Esophagus squamous epithelium (tissue), 5 donors: ENCODE data around the gene TIE1. TPM values are rescaled to one million over a fixed set of nuclear protein-coding genes. Genes with fewer than 3 reads are reported as not detected.

Experiments used
- DNase-seq: peaks from one replicate; lab custom pipeline; 2025; lab: John Stamatoyannopoulos, UW
- H3K27ac ChIP-seq, 4 donors: fragments of 200-600 bp; sonication (generic); one replicate each; pipeline ENCODE4 v1.5.1; 2016 to 2019; ENCODE audit warnings: mild to moderate bottlenecking in 1 of 4
- H3K27me3 ChIP-seq, 4 donors: fragments of 200-600 bp; sonication (generic); 1 replicate in 3 of 4; 2 replicates in 1 of 4; pipeline versions ENCODE4 v1.5.1 to v1.6.0; 2017 to 2021; ENCODE audit warnings: antibody characterized with exemption in 1 of 4
- H3K36me3 ChIP-seq, 3 donors: fragments of 200-600 bp; sonication (generic); one replicate each; pipeline ENCODE4 v1.5.1; 2016 to 2019
- H3K4me1 ChIP-seq, 3 donors: fragments of 200-600 bp; sonication (generic); one replicate each; pipeline ENCODE4 v1.5.1; 2017 to 2019
- H3K4me3 ChIP-seq, 4 donors: fragments of 200-600 bp; sonication (generic); 1 replicate in 3 of 4; 2 replicates in 1 of 4; pipeline ENCODE4 v1.5.1; 2016 to 2019; ENCODE audit warnings: mild to moderate bottlenecking in 2 of 4, moderate library complexity in 1 of 4
- H3K9me3 ChIP-seq, 3 donors: fragments of 200-600 bp; sonication (generic); one replicate each; pipeline ENCODE4 v1.5.1; 2016 to 2019
- CTCF ChIP-seq, 6 experiments: fragments of 450-650 bp in 4 of 6; fragments of 200-600 bp in 2 of 6; sonication (generic) in 2 of 6; IDR thresholded peaks; one replicate each; pipeline ENCODE4 v1.5.1; 2016 to 2019; ENCODE audit warnings: antibody characterized with exemption in 6 of 6, mild to moderate bottlenecking in 4 of 6, moderate library complexity in 4 of 6
- POLR2A ChIP-seq, 4 donors: fragments of 450-650 bp; IDR thresholded peaks; one replicate each; pipeline ENCODE4 v1.6.1; 2017; ENCODE audit warnings: antibody characterized with exemption in 4 of 4, mild to moderate bottlenecking in 4 of 4, moderate library complexity in 3 of 4
- WGBS, 2 donors: methylation state at CpG; one replicate each; pipeline ENCODE4 v1.1.5; 2018; 5-methylcytosine and 5-hydroxymethylcytosine counted together
- intact Hi-C: fragments of 100-400 bp; cut with DNase I; formaldehyde crosslinking; loops from one replicate; pipeline ENCODE4 v1.15.0; 2022
- total RNA-seq, 4 donors: library from RNA; depleted of rRNA; stranded (reverse); fragments of >200 nt; gene quantifications; one replicate each; pipeline ENCODE4 v1.1.0, GENCODE V29; 2016
- donor health status: DM: yes; HTN: yes; CAD: no.

Gene TIE1
- total RNA-seq, 4 donors from 2014 or later, result 3.1 to 16.6 (median 5.9) TPM

- Histone ChIP-seq H3K27ac (peak overlapping the region; percentile 65 to 77 (median 74)), H3K9me3 (no peaks in the 10 kb centered on the region), H3K36me3 (no peaks in the 10 kb centered on the region), H3K27me3 (peaks cover 0 to 21% (median 0%) of the 10 kb centered on the region in 4 donors), H3K4me1 (peaks cover 7 to 40% (median 17%) of the 10 kb centered on the region in 3 donors), H3K4me3 (peak overlapping the region in 3 of 4 donors; percentile 21 to 52 (median 30))
- 6 to 14% methylated on average over 12 to 14 of the region's 29 CpGs for WGBS, 2 donors
- intact Hi-C loops, result no loop called here
- DNase-seq, result no peak
- TF ChIP-seq CTCF (IDR thresholded peaks at IDR 0.05) (no peak), POLR2A (IDR thresholded peaks at IDR 0.05) (peak in 1 of 4 donors; percentile 37)
These were observed 30.2 kb upstream of the TIE1 start for GRCh38 chr1:43270421-43271095.

GRCh38 chr1:43271186-43272118, 29.3 kb upstream of the TIE1 start:
- DNase-seq, result no peak
- intact Hi-C loops, result no loop called here
- Histone ChIP-seq H3K27me3 (peaks cover 0 to 21% (median 0%) of the 10 kb centered on the region in 4 donors), H3K4me3 (peak overlapping the region in 3 of 4 donors; percentile 21 to 52 (median 30)), H3K4me1 (peaks cover 7 to 40% (median 17%) of the 10 kb centered on the region in 3 donors), H3K27ac (peak overlapping the region in 2 of 4 donors; percentile 3 to 77), H3K36me3 (no peaks in the 10 kb centered on the region), H3K9me3 (no peaks in the 10 kb centered on the region)
- TF ChIP-seq CTCF (IDR thresholded peaks at IDR 0.05) (no peak), POLR2A (IDR thresholded peaks at IDR 0.05) (no peak)
- 55 to 73% methylated on average over 10 to 12 of the region's 12 CpGs for WGBS, 2 donors

GRCh38 chr1:43272161-43272560, 28.6 kb upstream of the TIE1 start:
- Histone ChIP-seq H3K27ac (no peak overlapping the region), H3K9me3 (no peaks in the 10 kb centered on the region), H3K36me3 (no peaks in the 10 kb centered on the region), H3K4me3 (no peak overlapping the region), H3K27me3 (peaks cover 0 to 21% (median 0%) of the 10 kb centered on the region in 4 donors), H3K4me1 (peaks cover 7 to 40% (median 17%) of the 10 kb centered on the region in 3 donors)
- 50 to 68% methylated on average over 2 to 3 of the region's 9 CpGs for WGBS, 2 donors
- TF ChIP-seq CTCF (IDR thresholded peaks at IDR 0.05), result no peak
- TF ChIP-seq POLR2A (IDR thresholded peaks at IDR 0.05), result no peak
- intact Hi-C loops, result no loop called here
- DNase-seq, result no peak

GRCh38 chr1:43272576-43273571, 27.9 kb upstream of the TIE1 start:
- intact Hi-C loops, result no loop called here
- no peak for DNase-seq
- H3K4me1 ChIP-seq, result peaks cover 7 to 40% (median 17%) of the 10 kb centered on the region in 3 donors
- no peaks in the 10 kb centered on the region for H3K9me3 ChIP-seq
- TF ChIP-seq CTCF (IDR thresholded peaks at IDR 0.05), result no peak
- TF ChIP-seq POLR2A (IDR thresholded peaks at IDR 0.05), result no peak
- peaks cover 0 to 21% (median 0%) of the 10 kb centered on the region in 4 donors for H3K27me3 ChIP-seq
- no peaks in the 10 kb centered on the region for H3K36me3 ChIP-seq
- 90 to 100% methylated on average over 6 to 10 of the region's 46 CpGs for WGBS, 2 donors
- no peak overlapping the region for H3K4me3 ChIP-seq
- no peak overlapping the region for H3K27ac ChIP-seq
